PFSK-1 (cell line): ENCODE measurements around the gene ESYT3.

ENCODE experiments used
- FOXP2 ChIP-seq: optimal IDR thresholded peaks from 2 replicates; pipeline ENCODE3; 2011; ENCODE audit warnings: borderline replicate concordance, control low read depth, inconsistent platforms; ENCODE audit not compliant: insufficient read depth; ENCODE audit errors: extremely low read length, extremely low read depth
- POLR2AphosphoS5 ChIP-seq: IDR thresholded peaks from 2 replicates; pipeline ENCODE4 v1.6.1; 2012; ENCODE audit warnings: low read depth, mild to moderate bottlenecking, control low read depth, low read length, moderate library complexity
- SIN3A ChIP-seq: IDR thresholded peaks from 2 replicates; pipeline ENCODE4 v1.6.1; 2012; ENCODE audit warnings: mild to moderate bottlenecking, low read length, moderate library complexity, borderline replicate concordance; ENCODE audit not compliant: insufficient read depth
- TAF1 ChIP-seq: IDR thresholded peaks from 2 replicates; pipeline ENCODE4 v1.6.1; 2012; ENCODE audit warnings: low read length, control low read depth, borderline replicate concordance; ENCODE audit not compliant: insufficient read depth
- TF ChIP-seq, protein P1 (sequence below), 2 experiments: IDR thresholded peaks; 2 replicates each; pipeline versions ENCODE4 v1.6.1 to v1.8.0; 2011 to 2012; ENCODE audit warnings: low read depth in 2 of 2, low read length in 2 of 2, control low read depth in 1 of 2, inconsistent platforms in 1 of 2, mild to moderate bottlenecking in 1 of 2, moderate library complexity in 1 of 2; ENCODE audit not compliant: insufficient read depth in 1 of 2

ESYT3 gene

GRCh38 chr3:138423316-138423715 lies 11.1 kb upstream of the ESYT3 start:
- TF ChIP-seq POLR2AphosphoS5 (no peak), FOXP2 (no peak), SIN3A (no peak), TAF1 (no peak)
- TF ChIP-seq, protein P1, sequence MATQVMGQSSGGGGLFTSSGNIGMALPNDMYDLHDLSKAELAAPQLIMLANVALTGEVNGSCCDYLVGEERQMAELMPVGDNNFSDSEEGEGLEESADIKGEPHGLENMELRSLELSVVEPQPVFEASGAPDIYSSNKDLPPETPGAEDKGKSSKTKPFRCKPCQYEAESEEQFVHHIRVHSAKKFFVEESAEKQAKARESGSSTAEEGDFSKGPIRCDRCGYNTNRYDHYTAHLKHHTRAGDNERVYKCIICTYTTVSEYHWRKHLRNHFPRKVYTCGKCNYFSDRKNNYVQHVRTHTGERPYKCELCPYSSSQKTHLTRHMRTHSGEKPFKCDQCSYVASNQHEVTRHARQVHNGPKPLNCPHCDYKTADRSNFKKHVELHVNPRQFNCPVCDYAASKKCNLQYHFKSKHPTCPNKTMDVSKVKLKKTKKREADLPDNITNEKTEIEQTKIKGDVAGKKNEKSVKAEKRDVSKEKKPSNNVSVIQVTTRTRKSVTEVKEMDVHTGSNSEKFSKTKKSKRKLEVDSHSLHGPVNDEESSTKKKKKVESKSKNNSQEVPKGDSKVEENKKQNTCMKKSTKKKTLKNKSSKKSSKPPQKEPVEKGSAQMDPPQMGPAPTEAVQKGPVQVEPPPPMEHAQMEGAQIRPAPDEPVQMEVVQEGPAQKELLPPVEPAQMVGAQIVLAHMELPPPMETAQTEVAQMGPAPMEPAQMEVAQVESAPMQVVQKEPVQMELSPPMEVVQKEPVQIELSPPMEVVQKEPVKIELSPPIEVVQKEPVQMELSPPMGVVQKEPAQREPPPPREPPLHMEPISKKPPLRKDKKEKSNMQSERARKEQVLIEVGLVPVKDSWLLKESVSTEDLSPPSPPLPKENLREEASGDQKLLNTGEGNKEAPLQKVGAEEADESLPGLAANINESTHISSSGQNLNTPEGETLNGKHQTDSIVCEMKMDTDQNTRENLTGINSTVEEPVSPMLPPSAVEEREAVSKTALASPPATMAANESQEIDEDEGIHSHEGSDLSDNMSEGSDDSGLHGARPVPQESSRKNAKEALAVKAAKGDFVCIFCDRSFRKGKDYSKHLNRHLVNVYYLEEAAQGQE (IDR thresholded peaks at IDR 0.05; ENCODE audit: insufficient read depth in 1 of 2, low read depth in 2 of 2, low read length in 2 of 2) = no peak

DNA sequence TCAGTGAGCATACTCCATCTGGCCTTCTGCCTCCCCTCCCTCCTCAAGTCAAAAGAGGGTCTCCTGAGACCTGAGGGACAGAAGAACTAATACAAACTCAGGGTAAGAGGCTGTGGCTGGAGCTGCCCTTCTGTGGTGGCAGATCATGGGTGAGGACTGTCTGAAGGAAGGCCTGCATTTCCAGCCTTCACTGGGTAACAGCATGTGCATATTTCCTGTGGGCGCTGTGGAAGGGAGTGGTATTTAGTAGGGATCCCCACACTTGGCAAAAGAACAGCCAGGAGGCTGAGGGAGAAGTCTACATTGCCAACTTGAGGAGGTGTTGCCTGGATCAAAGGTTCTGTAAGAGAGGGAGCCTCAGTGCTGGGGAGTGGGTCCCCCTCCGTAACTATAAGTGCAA lies 10.1 kb upstream of the ESYT3 start:
- TF ChIP-seq POLR2AphosphoS5 (no peak), FOXP2 (no peak)

- TF ChIP-seq, protein P1 (IDR thresholded peaks at IDR 0.05; ENCODE audit: insufficient read depth in 1 of 2, low read depth in 2 of 2, low read length in 2 of 2) = no peak
- TF ChIP-seq SIN3A = no peak
- TF ChIP-seq FOXP2 = no peak
- no peak for TF ChIP-seq TAF1
- no peak for TF ChIP-seq POLR2AphosphoS5
Measured at GRCh38 chr3:138426211-138426610, 8.2 kb upstream of the ESYT3 start.

- TF ChIP-seq, protein P1 (IDR thresholded peaks at IDR 0.05; ENCODE audit: insufficient read depth in 1 of 2, low read depth in 2 of 2, low read length in 2 of 2) = no peak
Measured at GRCh38 chr3:138429665-138430064, 4.8 kb upstream of the ESYT3 start.

DNA sequence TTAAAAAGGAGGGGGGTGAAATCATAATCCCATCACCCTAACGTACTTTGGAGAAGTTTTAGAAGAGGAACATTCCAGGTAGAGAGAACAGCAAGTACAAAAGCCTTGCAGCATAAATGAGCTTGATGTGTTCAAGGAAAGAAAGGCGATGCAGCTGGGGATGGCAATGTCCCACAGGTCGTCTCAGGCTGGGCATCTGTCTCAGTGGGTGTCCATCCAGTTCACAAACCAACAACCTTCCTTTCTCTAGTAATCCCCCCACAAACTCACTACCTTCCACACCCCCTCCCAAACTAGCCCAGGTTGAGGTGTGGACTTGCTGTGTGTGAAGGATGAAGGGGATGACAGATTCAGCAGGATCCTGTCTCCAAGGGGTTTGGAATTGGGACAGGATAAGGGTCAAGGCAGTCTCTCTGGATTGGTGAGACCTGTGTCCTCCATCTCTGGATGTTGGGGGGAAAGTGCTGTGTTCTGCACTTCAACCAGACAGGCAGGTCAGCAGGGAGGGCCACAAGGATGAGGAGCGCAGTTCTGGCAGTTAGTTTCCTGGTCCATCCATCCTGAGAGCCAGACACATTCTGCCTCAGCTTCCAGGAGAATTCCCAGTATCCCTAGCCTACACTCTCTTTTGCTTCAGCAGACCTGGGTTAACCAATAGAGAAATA lies 1.7 kb upstream of the ESYT3 start:
- TF ChIP-seq POLR2AphosphoS5 (no peak), SIN3A (no peak), FOXP2 (no peak), TAF1 (no peak)
- TF ChIP-seq, protein P1 (IDR thresholded peaks at IDR 0.05; ENCODE audit: insufficient read depth in 1 of 2, low read depth in 2 of 2, low read length in 2 of 2) = no peak
